HG03520 (cell line): ENCODE measurements around the gene NAGLU.
A peak's percentile ranks its signal among the peaks of the same experiment; 100 is the strongest.
"Not testable (repeated sequence)": the region's sequence is repeated elsewhere in the genome, so short reads cannot be mapped to it uniquely, and the experiment has no call there.

Experiments used
- ATAC-seq: cut with Tn5 transposase; IDR thresholded peaks from one replicate; pipeline ENCODE4 v1.9.1; 2021; ENCODE audit warnings: mild to moderate bottlenecking, moderate library complexity; ENCODE audit not compliant: unreplicated experiment

Gene NAGLU

DNA sequence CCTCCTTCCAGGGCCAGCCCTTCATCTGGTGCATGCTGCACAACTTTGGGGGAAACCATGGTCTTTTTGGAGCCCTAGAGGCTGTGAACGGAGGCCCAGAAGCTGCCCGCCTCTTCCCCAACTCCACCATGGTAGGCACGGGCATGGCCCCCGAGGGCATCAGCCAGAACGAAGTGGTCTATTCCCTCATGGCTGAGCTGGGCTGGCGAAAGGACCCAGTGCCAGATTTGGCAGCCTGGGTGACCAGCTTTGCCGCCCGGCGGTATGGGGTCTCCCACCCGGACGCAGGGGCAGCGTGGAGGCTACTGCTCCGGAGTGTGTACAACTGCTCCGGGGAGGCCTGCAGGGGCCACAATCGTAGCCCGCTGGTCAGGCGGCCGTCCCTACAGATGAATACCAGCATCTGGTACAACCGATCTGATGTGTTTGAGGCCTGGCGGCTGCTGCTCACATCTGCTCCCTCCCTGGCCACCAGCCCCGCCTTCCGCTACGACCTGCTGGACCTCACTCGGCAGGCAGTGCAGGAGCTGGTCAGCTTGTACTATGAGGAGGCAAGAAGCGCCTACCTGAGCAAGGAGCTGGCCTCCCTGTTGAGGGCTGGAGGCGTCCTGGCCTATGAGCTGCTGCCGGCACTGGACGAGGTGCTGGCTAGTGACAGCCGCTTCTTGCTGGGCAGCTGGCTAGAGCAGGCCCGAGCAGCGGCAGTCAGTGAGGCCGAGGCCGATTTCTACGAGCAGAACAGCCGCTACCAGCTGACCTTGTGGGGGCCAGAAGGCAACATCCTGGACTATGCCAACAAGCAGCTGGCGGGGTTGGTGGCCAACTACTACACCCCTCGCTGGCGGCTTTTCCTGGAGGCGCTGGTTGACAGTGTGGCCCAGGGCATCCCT, 7.4 kb downstream of the NAGLU start:
- ATAC-seq, result no peak

- no peak for ATAC-seq
Measured at GRCh38 chr17:42544874-42545283, 8.8 kb downstream of the NAGLU start.

DNA sequence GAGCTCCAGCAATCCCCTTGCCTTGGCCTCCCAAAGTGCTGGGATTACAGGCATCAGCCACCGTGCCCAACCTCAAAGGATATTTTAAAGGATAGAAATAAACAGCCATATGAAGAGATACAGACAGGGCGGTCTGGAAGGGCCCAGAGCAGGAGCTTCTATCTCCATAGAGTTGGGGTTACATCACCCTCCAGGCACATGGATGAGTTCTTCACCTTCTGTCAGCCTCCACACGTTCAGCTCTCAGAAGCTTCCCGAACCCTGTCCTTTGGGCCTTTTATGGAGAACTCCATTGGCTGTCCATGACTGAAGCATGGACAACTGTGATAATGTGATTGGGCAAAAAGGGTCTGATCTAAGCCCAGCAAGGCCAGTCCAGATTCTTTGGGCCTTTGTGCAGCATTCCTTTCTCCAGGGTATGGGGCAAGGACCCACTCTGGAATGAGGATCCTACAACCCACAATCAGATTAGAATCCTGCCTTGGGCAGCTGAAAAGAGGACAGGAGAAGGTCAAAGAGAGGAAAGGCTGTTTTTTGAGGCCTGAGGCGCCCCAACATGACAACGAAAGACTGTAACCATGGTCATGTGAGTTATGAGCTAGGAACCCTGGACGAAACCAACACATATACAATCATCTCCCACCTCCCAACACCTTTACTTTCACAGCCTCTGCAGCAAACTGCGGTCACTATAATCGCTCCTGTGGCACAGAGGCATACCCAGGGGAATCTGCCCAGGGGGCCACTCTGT, 9.9 kb downstream of the NAGLU start:
- not testable (repeated sequence) for ATAC-seq

- no peak for ATAC-seq
Measured at GRCh38 chr17:42547001-42547461, 11.0 kb downstream of the NAGLU start.

DNA sequence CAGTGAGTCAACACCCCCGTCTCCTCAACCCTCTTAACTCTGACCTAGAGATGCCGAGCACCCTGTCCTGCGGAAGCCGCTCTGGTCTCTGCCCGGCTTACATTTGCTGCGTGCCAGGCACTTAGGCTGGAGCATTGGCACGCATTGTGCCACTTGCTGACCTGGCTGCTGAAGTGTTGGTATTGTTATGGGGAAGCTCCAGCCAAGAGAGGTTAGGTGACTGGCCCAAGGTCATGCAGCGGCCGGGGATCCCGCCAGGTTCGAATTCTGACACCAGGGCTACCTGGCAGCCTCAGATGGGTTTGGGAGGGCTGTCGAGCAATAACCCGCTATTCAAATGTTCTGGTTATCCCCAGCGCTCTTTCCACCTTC, 11.6 kb downstream of the NAGLU start:
- ATAC-seq, result no peak

DNA sequence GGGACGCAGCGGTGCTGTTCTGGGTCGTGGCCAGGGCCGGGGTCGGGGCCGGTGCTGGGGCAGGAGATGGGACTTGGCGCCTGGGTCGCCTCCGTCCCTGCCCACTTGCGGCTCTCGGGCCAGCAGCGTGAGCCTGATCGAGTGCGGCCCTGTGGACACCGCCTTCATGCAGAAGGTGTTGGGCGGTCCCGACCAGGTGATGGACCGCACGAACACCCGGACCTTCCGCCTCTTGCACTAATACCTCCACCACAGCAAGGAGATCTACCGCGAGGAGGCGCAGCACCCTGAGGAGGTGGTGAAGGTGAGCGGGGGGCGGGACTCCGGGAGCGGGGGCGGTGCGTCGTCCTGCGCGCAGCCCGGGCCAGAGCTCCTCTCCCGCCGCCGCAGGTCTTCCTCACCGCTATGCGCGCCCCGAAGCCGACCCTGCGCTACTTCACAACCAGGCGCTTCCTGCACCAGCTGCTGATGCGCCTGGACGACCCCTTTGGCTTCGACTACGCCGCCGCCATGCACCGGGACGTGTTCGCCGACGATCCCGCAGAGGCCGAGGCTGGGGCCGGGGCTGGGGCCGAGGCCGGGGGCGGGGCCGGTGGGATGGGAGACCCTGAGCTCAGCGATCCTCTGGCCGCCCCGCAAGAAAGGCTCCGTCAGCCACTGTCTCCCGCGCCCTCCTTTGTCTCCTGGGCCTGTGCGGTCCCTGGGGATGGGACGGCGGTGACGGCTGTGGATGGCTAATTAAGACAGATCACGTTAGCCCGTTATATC, 12.2 kb downstream of the NAGLU start:
- peak; percentile 63 for ATAC-seq

- no peak for ATAC-seq
Measured at GRCh38 chr17:42548993-42549755, 13.1 kb downstream of the NAGLU start.

DNA sequence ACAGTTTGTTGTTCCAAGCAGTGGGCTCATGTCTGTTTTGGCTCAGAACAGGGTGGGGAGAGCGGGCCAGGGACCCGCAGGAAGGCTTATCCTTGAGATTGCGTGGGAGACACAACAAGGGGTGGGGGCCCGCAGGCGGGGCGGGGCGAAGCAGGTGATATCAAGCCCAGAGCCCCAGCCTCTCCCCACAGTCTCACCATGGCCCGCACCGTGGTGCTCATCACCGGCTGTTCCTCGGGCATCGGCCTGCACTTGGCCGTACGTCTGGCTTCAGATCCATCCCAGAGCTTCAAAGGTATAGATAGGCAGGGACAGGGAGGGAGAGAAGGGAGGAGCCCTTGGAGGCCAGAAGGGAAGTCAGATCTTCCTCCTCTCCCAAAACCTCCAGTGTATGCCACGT, 16.7 kb downstream of the NAGLU start, which contains the start of gene HSD17B1:
Gene HSD17B1, plus strand, starts transcription at position 188 of the 400 bp plus-strand sequence. Its CDS starts 11 bp downstream, at position 199.
- not testable (repeated sequence) for ATAC-seq

DNA sequence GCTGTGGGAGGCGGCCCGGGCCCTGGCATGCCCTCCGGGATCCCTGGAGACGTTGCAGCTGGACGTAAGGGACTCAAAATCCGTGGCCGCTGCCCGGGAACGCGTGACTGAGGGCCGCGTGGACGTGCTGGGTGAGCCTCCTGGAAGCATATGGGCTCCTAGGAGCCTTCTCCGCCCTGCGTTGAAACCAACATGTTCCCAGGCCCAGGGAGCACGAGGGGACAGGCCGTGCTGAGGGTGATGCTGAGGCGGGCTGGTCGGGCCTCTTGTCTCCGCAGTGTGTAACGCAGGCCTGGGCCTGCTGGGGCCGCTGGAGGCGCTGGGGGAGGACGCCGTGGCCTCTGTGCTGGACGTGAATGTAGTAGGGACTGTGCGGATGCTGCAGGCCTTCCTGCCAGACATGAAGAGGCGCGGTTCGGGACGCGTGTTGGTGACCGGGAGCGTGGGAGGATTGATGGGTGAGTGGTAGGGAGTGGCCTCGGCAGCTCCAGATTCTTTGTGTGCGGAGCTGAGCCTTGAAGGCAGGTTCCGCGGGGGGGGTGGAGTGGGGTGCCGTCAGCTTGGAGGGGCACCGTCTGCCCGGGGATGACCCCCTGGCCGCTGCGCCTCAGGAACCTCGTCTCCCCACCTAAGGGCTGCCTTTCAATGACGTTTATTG, 17.2 kb downstream of the NAGLU start:
- ATAC-seq, result no peak

GRCh38 chr17:42553866-42554249, 17.8 kb downstream of the NAGLU start:
- ATAC-seq, result no peak

DNA sequence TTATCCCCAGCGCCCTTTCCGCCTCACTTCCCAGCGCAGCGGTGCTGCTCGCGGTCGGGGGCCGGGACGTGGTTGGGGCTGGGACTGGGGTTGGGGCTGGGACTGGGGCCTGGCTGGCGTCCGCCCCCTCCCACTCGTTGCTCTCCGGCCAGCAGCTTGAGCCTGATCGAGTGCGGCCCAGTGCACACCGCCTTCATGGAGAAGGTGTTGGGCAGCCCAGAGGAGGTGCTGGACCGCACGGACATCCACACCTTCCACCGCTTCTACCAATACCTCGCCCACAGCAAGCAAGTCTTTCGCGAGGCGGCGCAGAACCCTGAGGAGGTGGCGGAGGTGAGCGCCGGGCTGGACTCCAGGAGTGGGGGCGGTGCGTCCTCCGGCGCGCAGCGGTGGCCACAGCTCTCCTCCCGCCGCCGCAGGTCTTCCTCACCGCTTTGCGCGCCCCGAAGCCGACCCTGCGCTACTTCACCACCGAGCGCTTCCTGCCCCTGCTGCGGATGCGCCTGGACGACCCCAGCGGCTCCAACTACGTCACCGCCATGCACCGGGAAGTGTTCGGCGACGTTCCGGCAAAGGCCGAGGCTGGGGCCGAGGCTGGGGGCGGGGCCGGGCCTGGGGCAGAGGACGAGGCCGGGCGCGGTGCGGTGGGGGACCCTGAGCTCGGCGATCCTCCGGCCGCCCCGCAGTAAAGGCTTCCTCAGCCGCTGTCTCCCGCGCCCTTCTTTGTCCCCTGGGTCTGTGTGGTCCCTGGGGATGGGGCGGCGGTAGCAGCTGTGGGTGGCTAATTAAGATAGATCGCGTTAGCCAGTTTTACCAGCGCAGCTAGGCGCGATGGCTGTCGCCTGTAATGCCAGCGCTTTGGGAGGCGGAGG, 18.4 kb downstream of the NAGLU start:
- ATAC-seq, result peak; percentile 68

DNA sequence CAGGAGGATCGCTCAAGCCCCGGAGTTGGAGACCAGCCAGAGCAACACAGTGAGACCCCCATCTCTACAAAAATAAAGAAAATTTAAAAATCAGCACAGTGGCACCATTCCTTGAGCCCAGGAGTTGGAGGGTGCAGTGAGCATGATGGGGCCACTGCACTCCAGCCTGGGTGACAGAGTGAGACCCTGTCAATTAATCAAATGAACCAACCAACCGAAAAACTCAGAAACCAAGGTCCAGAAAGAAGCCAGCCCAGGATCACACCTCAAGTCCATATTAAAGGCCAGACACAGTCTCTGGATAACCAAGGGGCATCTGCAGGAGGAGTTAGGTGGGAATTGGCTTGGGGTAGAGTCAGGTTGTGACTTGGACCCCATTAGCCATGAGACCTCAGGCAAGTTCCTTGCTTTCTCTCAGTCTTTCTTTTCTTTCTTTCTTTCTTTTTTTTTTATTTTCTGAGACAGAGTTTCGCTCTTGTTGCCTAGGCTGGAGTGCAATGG, 19.1 kb downstream of the NAGLU start:
- no peak for ATAC-seq

DNA sequence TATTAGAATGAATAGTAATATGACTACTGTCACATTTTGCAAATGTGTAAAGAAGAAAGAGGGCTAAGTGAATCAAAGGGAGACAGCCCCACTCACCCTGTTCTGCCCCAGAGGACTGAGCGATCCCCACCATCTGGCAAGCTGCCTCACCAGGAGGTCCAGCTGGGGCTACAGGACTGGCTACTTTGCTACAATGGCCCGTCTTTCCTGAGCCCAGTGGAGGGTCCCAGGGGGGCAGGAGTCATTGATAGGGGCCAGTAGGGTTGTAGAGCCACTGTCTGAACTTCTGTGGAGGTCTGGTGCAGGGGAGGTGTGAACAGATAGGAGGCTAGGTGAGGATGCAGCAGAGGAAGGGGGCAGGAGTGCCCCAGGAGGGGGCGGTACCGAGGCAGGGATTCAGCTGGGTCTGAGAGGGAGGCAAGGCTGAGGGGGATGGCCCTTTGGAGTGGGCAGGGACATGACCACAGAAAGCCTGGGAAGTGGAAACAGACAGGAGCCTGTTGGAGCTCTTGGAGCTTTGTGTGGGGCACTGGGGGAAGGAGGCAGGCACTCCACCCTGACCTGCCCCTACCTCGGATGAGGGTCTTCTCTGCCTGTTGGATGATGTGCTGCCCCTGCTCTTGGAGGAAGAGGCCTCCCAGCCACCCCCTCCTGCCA, 20.0 kb downstream of the NAGLU start:
- ATAC-seq, result not testable (repeated sequence)

GRCh38 chr17:42559075-42559474, 23.0 kb downstream of the NAGLU start:
- ATAC-seq, result no peak

DNA sequence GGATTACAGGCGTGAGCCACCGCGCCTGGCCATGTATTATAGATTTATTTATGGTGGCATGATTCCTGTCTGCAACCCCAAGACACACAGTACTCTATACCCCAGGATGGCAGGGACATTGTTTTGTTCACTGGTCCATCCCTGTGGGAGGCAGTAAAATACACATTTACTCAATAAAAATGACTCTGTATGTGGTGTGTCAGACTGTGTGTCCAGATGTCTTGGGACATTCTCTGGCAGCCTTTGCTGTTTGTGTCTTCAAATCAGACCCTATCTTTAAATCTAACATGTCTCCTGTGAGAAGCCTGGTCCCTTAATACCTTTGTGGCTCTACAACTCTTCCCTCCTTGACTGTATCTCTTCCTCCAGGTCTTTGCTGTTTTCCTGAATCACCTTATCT, 24.2 kb downstream of the NAGLU start:
- no peak for ATAC-seq

GRCh38 chr17:42561897-42562387, 25.9 kb downstream of the NAGLU start, which contains the start of gene COASY:
Gene COASY, plus strand, starts transcription at chr17:42562148. Its CDS starts 475 bp downstream, at chr17:42562623.
- ATAC-seq, result no peak

- no peak for ATAC-seq
Measured at GRCh38 chr17:42562388-42563142, 26.5 kb downstream of the NAGLU start.
